Stimulated activated CD4-positive, alpha-beta T cell treated with anti-CD3 and anti-CD28 coated beads, Interleukin-4, amount 100 ng/mL, for 24 hours (primary cell): ENCODE results near the gene JADE1.

ENCODE experiments used
- DNase-seq: peaks from one replicate; pipeline ENCODE4 v3.0.0-alpha.2; 2020

The JADE1 gene

GRCh38 chr4:128846063-128846462 is 36.6 kb downstream of the JADE1 start:
- DNase-seq: no peak

- no peak for DNase-seq
These were observed 37.7 kb downstream of the JADE1 start for GRCh38 chr4:128847082-128847724.

- DNase-seq: no peak
These were observed 39.0 kb downstream of the JADE1 start for GRCh38 chr4:128848461-128848860.

GRCh38 chr4:128850252-128850651 is 40.8 kb downstream of the JADE1 start:
- DNase-seq: no peak

- DNase-seq: no peak
These were observed 44.2 kb downstream of the JADE1 start for GRCh38 chr4:128853741-128854140.

- DNase-seq: no peak
These were observed 44.9 kb downstream of the JADE1 start for GRCh38 chr4:128854433-128854832.

- DNase-seq: no peak
These were observed 46.1 kb downstream of the JADE1 start for GRCh38 chr4:128855621-128856020.

- no peak for DNase-seq
These were observed 46.7 kb downstream of the JADE1 start for GRCh38 chr4:128856246-128856645.

GRCh38 chr4:128858879-128859671 is 49.6 kb downstream of the JADE1 start:
- DNase-seq: no peak

GRCh38 chr4:128859887-128860677 is 50.6 kb downstream of the JADE1 start:
- no peak for DNase-seq

GRCh38 chr4:128861856-128862518 is 52.5 kb downstream of the JADE1 start:
- DNase-seq: no peak

GRCh38 chr4:128862608-128863311 is 53.3 kb downstream of the JADE1 start:
- DNase-seq: peak; percentile 60

GRCh38 chr4:128863312-128864075 is 54.0 kb downstream of the JADE1 start:
- peak; percentile 72 for DNase-seq

- no peak for DNase-seq
These were observed 55.6 kb downstream of the JADE1 start for GRCh38 chr4:128865132-128865531.

- no peak for DNase-seq
These were observed 56.8 kb downstream of the JADE1 start for GRCh38 chr4:128866269-128866668.

- DNase-seq: no peak
These were observed 57.2 kb downstream of the JADE1 start for GRCh38 chr4:128866691-128867090.

GRCh38 chr4:128868758-128869157 is 59.3 kb downstream of the JADE1 start:
- no peak for DNase-seq

- DNase-seq: no peak
These were observed 60.4 kb downstream of the JADE1 start for GRCh38 chr4:128869776-128870509.

- no peak for DNase-seq
These were observed 62.4 kb downstream of the JADE1 start for GRCh38 chr4:128871948-128872347.

GRCh38 chr4:128876200-128876599 is 66.7 kb downstream of the JADE1 start:
- no peak for DNase-seq

- no peak for DNase-seq
These were observed 68.4 kb downstream of the JADE1 start for GRCh38 chr4:128877934-128878333.
